Endothelial cell of umbilical vein (primary cell): ENCODE results near the gene PNPLA3.

ENCODE experiments used
- CTCF ChIP-seq, 2 donors: IDR thresholded peaks; 1 replicate in 1 of 2; 2 replicates in 1 of 2; pipeline ENCODE4 v1.5.1; 2011; ENCODE audit warnings: low read length in 2 of 2, mild to moderate bottlenecking in 2 of 2, moderate library complexity in 2 of 2, control low read depth in 1 of 2, inconsistent platforms in 1 of 2, low read depth in 1 of 2; ENCODE audit not compliant: insufficient read depth in 1 of 2; ENCODE audit errors: extremely low read depth in 1 of 2
- EZH2 ChIP-seq: IDR thresholded peaks from 2 replicates; pipeline ENCODE4 v1.6.1; 2012; ENCODE audit warnings: borderline replicate concordance, low read depth, mild to moderate bottlenecking, moderate library complexity, low read length, inconsistent platforms; ENCODE audit not compliant: severe bottlenecking
- FOS ChIP-seq: IDR thresholded peaks from 2 replicates; pipeline ENCODE4 v1.6.1; 2011; ENCODE audit warnings: mild to moderate bottlenecking, low read length, moderate library complexity, borderline replicate concordance; ENCODE audit not compliant: insufficient read depth
- MYC ChIP-seq: IDR thresholded peaks from one replicate; pipeline ENCODE4 v1.6.1; 2011; ENCODE audit warnings: mild to moderate bottlenecking, low read depth, low read length
- POLR2A ChIP-seq: IDR thresholded peaks from 2 replicates; pipeline ENCODE4 v1.6.1; 2012; ENCODE audit warnings: low read depth, mild to moderate bottlenecking, control low read depth, low read length

- TF ChIP-seq CTCF (IDR thresholded peaks at IDR 0.05; ENCODE audit: extremely low read depth in 1 of 2, insufficient read depth in 1 of 2, low read depth in 1 of 2, low read length in 2 of 2) (no peak), EZH2 (no peak), FOS (no peak), POLR2A (no peak), MYC (no peak)
Measured at GRCh38 chr22:43946384-43946667, 22.7 kb downstream of the PNPLA3 start.
